NOMO-1 (cell line): Measurements from ENCODE around the gene PCNX1.
A peak's percentile ranks its signal among the peaks of the same experiment; 100 is the strongest.
"Not testable (repeated sequence)": the region's sequence is repeated elsewhere in the genome, so short reads cannot be mapped to it uniquely, and the experiment has no call there.

Source experiments
- DNase-seq, 2 experiments: peaks; one replicate each; lab custom pipeline; 2025; ENCODE audit not compliant: unreplicated experiment in 2 of 2; lab: John Stamatoyannopoulos, UW

PCNX1 gene

DNA sequence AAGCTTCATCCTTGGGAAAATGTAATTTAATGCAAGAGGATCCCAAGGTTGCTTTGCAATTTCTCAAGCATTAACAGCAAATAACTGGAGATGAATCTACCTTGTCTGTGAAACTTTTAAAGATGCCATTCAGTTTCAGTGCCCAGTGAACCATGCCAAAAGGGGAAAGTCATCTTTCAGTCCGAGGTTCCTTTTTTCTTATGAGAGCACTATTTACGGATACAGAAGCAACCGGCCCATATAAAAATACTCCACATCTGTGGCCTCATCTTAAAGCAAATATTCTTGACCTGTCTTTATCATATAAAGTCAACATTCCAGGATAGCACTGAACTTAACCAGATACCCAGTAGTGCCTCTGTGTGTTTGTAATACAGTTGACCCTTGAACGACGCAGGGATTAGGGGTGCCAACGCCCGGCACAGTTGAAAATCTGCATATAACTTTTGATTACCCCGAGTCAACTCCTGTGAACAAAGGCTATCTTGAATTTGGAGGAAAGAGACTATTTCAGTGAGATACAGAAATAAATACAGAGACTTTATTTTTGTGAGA, 209.4 kb downstream of the PCNX1 start:
- no peak for DNase-seq

DNA sequence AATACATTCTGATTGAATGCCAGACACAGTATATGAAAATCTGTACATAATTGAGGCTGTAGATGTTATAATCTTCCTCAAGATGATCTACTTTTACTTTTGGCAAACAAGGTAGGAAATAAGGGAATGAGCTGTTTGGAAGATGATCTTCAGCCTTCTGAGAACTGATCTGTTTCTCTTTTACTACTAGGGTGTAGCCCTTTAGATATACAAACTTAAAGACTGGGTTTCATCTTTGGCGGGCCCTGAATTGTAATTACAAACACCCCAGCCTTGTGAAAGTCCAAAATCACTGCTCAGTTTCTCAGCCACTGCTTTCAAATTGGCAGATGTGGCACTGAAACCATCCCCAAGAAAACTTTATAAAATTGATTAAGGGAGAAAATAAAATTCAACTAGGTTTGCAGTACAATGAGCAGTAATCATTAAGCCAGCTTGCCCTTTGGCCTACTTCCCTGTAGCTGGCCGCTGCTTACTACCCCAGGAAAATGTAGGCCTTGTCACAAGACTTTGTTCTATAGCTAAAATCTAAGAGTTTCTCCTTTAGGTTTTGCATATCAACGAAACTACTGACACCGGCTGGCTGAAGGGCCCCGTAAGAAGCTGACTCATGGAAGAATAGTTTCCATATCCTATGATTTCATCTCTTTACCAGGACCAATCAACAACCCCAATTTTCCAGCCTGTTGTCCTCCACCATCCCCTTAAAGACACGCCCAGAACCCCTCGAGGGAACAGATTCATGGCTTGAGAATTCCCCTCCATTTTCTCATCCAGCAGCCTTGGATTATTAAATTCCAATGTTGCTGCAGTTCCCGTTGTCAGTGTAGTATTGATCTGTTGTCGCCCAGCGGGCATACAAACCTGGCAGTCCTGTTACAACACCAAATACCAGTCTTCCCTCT, 210.8 kb downstream of the PCNX1 start:
- no peak for DNase-seq

DNA sequence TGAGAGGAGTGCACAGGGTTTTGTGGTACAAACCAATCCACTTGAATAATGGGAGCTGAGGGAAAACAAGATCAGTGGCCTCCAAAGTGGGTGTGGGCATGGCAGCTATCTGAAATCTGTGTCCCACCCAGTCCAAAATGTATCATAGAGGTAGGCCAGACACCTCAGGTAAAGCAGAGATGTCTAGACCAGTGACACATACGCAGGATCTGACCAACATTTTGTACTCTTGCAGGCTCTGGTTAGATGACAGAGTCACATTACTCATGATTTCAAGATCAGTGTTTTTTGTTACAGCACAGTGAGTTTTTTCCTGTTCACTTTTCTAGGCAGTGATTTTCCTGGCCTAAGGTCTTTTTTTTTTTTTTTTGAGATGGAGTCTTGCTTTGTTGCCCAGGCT, 211.8 kb downstream of the PCNX1 start:
- no peak for DNase-seq

- DNase-seq, result no peak
Observed at GRCh38 chr14:71119832-71120231, 212.6 kb downstream of the PCNX1 start.

DNA sequence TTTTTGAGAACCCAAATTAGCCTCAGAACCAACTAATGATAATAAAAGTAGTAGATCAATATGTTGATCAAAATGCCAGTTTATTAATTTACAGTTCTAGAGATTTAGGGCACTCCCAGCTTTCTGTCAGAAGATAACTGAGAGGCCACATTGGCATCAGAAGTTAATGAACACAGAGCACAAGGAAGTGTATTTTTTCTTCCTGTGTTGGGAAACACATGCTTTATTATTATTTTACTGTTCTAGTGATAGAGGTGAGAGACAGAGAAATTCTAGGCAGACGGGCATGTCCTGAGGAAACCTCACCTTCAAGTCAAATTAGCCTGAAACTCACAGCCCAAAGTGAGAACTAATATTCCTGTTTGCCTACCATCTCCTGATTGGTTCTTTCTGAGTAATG, 213.7 kb downstream of the PCNX1 start:
- DNase-seq, result no peak

- DNase-seq, result no peak
Observed at GRCh38 chr14:71121711-71122110, 214.5 kb downstream of the PCNX1 start.

DNA sequence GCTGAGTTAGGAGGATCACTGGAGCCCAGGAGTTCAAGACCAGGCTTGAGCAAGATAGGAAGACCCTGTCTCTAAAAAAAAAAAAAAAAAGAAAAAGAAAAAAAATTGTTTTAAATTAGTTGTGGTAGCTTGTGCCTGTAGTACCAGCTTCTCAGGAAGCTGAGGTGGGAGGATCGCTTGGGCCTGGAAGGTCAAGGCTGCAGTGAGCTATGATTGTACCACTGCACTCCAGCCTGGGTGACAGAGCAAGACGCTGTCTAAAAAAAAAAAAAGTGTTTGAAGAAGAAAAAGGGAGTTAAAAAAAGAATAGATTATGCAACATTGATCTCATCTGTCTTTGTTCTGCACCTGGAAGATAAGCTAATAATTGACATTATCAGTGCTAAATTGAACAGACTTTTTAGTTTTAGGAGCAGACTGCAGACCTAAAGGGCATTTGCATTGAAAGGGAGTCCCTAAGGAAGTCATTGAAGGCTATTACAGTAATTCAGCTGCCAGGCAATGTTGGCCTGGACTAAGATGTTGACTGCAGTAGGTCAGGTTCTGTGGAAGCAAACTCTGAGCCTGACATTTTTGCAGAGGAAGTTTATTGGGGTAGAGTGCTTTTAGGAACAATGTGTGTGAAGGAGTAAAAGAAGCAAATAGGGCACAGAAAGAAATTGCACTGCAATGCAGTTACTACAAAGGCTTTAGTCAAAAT, 215.8 kb downstream of the PCNX1 start:
- DNase-seq, result no peak

- DNase-seq, result no peak
Observed at GRCh38 chr14:71123579-71124135, 216.4 kb downstream of the PCNX1 start.

- not testable (repeated sequence) for DNase-seq
Observed at GRCh38 chr14:71129716-71130490, 222.6 kb downstream of the PCNX1 start.

DNA sequence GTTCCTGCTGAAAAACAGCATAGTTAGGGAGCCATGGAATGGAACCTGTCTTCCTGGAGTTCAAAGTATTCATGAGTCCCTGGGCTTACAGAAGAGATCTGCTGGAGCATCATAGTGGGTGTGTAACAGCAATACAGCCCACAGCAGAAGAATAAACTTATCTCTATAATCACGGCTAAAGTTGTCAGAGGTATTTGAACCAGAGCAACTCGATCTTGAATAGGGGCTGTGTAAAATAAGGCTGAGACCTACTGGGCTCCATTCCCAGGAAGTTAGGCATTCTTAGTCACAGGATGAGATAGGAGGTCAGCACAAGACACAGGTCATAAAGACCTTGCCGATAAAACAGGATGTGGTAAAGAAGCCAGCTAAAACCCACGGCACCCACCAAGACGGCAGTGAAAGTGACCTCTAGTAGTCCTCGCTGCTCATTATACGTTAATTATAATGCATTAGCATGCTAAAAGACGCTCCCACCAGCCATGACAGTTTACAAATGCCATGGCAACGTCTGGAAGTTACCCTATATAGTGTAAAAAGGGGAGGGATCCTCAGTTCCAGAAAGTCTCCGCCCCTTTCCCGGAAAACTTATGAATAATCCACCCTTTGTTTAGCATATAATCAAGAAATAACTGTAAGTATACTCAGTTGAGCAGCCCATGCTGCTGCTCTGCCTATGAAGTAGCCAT, 223.4 kb downstream of the PCNX1 start:
- DNase-seq, result peak; percentile 59 to 70

DNA sequence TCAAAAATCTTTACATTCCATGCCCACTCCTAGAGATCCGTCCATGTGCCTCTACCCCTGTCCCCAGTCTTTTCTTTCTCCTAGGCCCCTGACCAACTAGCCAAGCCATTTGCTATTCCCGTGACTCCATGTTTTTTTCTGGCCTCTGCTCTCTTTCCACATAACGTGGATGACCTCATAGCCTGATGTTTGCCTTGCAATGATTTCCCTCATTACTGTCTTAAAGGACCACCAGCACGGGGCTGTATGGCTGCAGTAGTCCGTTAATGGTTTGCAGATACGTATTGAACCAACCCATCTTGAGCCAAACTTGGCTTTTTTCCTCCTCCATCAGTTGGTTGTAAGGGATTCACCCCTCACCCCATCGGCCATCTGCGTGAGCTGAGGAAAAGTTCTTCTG, 226.0 kb downstream of the PCNX1 start:
- no peak for DNase-seq

- DNase-seq, result no peak
Observed at GRCh38 chr14:71135496-71135895, 228.2 kb downstream of the PCNX1 start.

DNA sequence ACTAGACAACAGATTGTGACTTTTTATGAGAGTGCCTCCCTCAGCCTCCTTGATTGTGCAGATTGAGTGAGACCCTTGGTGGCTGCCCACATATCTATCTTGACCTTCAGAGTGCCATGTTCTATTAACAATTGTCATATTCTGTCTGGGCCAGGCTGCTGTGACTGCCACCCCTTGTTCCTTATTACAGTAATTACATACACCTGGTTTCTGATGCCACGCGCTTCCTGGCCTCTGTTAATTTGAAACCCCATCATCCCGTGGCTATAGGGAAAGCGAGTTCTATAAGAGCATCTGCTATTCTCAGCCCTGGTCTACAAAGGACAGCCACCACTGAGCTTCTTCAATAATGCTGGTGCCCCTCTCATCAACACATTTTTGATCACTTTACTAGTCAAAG, 228.7 kb downstream of the PCNX1 start:
- DNase-seq, result no peak

DNA sequence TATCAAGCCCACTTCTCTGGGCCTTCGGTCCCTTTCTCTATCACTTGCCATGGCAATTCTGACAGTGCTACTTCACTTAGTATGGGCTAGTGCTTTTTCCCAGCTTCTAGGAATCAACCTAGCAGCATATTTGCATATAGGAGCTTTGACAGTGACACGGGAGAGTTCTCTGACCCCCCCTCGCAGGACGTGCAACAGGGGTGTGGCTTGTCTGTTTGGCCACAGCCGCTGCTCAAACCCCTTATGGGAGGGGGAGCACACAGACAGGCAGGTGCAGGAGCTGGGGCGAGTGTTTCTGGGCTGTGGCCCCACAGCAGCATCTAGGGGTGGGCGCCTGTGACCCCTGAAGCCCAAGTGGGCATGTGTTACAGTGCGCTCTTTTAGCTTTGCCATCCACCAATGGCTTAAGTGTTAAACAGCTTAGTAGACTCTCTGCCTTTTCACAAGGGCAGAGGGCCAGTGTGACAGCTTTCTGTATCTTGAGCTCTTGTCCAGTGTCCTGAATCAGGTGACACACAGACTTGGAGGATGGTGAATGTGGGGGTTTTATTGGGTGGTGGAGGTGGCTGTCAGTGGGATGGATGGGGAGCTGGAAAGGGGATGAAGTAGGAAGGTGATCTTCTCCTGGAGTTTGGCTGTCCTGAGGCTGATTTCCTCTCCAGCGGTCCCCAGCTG, 229.3 kb downstream of the PCNX1 start:
- DNase-seq, result no peak

GRCh38 chr14:71137536-71138447, 230.5 kb downstream of the PCNX1 start:
- DNase-seq, result no peak

GRCh38 chr14:71138448-71139293, 231.4 kb downstream of the PCNX1 start:
- peak; percentile 13 to 47 for DNase-seq

- no peak for DNase-seq
Observed at GRCh38 chr14:71139294-71139946, 232.2 kb downstream of the PCNX1 start.
